Raji (cell line): ENCODE measurements around the gene CROCC2.

Experiments used
- POLR2A ChIP-seq: IDR thresholded peaks from 2 replicates; pipeline ENCODE4 v1.6.1; 2011; ENCODE audit warnings: low read depth, low read length, control low read depth; ENCODE audit not compliant: insufficient read depth

The CROCC2 gene

DNA sequence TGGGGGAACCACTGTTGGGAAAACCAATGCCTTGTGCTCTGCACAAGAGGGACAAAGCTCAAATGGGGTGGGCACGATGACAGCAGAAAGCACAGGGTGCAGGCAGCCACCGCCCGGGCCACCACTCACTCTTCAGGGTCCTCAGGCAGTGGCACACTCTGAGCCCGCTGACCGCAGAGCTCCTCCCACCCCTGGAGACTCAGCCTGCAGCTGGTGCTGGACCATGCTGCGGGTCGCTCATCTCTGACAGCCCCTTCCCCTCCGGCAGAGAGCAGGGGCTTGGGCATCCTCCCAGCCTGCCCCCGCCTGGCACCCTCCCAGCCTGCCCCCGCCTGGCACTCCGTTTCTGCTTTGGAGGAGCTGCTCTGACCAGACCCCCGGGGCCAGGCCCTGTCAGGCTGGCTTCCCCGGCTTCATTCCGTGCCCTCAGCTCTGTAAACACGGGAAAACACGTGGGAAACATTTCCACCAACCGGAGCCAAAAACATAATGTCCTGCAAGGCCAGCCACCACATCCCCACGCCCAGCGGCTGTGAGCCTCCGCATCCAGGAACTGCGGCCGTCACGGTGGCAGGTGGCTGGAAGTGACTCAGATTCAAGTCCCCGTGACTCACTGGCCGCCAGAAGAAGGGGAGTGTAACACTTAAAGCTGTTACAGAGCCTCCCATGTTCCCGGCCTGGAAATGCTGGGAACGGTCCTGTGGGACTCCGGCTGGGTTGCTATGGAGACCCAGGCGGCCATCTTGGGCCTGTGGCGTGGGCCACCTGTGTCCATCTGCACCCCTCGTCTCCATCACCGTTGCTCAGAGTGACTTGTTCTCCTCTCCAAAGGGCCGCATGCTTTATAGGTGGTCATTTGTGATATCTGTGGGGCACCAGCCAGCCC, 85.5 kb downstream of the CROCC2 start:
- no peak for TF ChIP-seq POLR2A

DNA sequence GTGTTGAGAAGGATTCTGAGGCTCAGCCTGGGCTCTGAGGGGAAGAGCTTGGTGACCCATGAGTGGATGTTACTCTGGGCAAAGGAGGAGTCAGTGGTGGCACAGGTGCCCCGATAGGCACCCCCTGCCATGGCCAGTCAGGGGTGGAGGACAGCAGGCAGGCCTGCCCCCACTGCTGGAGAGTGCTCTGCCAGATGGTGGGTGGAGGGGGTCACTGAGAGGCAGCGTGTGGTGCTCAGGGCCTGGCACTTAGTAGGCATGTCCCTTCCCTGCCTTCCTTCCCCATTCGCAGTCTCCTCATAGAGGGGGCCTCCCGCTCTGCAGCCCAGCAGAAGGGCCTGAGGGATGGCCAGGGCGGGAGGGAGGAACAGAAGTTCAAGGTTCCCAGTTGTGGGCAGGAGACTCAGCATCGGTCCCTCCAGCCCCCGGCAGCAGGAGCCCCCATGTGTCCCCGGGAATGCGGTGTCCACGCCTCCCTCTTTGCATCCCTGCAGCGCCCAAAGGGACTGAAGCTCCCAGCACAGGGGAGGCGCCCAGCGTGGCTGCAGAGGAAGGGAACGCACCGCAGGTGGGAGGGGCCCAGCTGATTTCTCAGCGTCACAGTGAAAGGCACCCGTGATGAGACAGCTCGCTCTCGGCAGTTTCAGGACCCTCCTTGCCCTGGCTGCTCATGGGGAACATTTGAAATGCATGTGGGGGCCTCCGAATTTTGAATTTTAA, 86.6 kb downstream of the CROCC2 start:
- no peak for TF ChIP-seq POLR2A

DNA sequence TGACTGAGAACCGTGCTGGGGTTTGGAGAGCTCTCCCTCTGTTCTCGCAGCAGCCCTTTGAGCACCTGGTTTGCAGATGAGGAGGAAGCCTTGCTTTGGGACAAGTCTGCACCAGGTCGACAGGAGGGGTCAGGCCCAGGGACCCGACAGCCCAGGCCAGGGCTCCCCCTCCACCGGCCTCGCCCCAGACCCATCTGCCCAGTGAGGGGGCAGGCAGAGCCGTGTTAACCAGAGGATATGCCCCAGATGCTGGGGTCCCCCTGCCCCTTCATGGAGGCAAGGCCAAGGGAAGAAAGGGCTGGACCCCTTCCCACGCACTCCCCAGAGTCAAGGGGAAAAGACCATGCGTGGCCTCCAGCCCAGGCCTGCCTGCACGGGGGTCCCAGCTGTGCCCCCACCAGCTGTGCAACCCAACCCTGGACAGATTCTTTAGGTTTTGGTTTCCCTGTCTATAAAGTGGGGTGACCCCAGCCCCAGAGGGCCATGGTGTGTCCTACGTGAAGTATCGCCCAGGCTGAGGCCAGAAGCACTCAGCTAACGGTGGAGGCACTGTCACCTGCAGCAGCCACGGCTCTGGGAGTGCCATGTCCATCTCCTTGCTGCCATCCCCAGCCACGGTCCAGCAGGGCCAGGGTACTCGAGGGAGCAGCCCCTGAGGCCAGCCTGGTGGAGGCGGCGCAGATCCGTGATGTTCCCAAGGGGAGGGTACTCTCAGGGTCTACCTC, 87.5 kb downstream of the CROCC2 start:
- no peak for TF ChIP-seq POLR2A

DNA sequence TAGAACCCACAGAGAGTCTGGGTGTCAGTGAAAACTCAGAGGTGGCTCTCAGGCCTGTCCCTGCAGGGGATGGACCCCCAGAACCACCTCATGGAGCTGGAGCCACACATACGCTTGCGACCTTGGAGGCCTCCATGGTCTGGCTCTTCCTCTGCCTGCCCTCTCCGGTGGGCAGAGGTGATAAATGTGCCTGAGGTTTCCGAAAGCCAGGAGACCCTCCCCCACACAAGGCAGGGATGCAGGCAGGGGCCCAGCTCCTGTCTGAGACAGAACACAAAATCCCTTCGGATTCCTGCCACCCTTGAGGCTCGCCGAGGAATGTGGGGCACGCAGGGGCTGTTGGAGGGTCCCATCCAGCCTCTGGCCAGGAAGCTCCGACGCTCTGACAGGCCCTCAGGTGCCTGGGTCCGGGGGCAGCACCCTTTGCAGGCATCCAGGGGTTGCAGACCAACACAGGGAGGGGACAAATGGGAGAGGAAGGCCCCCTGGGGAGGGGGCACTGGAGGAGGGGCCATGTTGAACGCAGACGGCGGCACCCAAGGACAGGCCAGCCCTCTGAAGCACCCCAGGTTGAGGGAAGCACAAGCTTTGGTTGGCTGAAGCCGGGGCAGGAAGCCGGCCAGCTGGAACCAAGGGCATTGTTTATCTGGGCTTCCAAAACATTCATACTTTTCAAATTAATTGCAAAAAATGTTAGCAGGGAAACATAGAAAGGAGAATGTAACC, 88.2 kb downstream of the CROCC2 start:
- no peak for TF ChIP-seq POLR2A

DNA sequence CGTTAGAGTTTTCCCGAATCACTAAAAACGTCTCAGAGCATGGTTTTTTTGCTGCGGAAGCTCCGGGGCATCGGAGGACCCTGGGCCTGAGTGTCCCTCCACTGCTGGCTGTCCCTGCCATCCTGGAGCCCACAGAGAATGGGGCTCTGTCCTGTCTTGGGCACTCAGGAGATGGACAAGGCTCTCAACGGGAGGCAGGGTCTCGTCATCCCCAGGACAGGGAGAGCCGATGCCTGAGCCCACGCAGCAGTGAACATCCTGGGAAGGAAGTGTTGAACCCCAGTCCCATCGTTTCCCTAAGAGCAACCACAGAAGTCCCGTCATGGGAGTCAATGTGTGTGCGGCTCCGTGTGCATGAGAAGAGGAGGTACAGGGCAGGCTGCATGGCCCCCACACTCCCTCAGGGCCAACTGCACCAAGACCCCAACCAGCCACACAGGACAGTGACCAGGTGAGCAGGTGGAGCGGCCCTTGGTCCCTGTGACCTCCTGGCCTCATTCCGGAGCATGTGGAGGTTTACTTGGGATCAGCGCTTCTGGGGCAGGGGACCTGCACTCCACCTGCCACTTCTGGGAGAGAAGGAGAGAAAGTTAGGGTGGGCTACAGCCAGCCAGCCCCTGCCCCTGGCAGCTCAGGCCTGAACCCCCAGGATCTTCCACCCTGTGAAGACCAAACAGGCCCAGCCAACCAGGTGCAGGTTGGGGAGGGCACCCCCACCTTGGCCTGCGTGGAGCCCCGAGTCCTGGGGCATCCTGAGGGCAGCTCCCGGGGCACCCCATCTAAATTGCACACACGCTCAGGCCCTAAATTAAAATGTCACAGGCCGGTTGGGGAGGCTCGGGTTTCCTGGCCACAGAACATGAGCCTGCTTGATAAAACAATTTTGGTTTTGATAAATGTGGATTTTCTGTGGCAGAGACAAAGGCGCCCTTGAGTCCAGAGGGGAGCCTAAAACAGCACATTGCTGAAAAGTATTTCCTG, 89.2 kb downstream of the CROCC2 start:
- no peak for TF ChIP-seq POLR2A

DNA sequence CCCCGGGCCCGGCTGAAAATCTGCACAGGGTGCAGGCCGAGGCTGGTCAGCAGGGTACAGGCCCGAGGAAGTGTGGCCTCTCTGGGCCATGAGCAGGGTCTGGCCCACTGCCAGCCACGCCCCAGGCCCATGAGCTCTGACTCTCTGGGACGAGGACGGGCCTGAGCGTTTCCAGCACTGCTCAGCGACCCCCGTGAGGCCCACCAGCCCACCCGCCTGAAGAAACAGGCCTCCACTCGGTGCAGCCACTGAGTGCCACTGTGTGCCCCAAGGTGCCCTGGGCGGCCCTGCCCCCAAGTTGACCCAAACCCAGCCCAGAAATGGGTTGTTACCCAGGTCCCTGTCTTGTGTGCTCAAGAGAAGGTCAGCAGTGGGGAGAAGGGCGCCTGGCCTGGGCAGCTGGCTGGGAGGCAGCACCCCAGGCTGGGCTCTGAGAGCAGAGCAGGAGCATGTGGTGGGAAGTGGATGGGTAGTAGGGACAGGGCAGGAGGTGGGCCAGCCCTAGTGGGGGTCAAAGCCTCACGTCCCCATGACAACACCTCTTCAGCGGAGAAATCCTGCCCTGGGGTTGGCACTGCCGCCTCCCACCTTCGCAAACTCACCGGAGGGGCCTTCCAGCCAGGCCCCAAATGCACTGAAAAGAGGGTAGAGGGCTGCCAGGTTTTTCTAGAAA, 90.2 kb downstream of the CROCC2 start:
- TF ChIP-seq POLR2A = no peak

DNA sequence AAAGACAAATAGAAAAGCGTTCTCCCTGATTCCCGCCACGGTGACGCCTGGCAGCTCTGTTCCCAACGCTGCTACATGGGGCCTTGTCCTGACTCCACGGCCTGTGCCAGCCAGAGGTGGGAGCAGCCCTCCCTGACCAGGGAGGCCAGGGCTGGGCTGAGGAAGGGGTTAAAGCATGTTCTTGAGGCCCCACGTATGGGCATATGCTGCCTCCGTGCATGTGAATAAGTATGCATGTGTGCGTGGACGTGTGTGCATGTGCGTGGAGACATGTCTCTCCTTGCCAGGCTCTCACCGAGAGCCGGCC, 90.7 kb downstream of the CROCC2 start:
- no peak for TF ChIP-seq POLR2A

DNA sequence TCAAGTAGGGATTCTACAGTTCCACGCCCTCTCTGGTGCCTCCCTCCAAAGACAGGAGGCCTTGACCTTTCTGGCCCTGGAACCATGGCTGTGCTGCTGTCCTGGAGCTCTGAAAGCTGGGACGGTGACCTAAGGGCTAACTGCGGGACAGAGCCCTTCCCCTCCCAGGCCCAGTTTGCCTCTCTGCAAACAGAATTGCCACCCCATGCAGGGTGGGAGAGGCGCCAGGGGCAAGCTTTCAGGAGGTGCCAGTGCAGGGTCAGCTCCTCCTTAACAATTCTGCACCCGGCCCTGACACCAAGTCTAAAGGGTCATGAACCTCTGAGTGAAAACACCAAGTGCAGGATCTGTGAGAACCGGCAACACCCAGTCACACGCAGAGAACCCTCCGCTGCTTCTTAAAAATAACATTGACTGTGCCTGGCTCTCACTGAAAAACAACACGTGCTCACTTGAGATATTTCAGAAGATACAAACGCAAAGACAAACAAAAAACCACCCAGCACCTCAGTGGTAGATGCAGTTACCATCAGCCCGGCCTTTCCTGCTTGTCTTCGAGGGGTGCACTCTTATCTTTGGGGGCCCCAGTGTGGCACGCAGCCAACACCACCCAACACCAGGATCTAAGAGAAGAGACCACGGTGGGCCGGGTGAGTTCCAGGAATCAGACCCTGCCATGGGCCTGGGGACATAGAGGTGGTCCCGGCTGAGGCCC, 91.2 kb downstream of the CROCC2 start:
- TF ChIP-seq POLR2A = no peak

DNA sequence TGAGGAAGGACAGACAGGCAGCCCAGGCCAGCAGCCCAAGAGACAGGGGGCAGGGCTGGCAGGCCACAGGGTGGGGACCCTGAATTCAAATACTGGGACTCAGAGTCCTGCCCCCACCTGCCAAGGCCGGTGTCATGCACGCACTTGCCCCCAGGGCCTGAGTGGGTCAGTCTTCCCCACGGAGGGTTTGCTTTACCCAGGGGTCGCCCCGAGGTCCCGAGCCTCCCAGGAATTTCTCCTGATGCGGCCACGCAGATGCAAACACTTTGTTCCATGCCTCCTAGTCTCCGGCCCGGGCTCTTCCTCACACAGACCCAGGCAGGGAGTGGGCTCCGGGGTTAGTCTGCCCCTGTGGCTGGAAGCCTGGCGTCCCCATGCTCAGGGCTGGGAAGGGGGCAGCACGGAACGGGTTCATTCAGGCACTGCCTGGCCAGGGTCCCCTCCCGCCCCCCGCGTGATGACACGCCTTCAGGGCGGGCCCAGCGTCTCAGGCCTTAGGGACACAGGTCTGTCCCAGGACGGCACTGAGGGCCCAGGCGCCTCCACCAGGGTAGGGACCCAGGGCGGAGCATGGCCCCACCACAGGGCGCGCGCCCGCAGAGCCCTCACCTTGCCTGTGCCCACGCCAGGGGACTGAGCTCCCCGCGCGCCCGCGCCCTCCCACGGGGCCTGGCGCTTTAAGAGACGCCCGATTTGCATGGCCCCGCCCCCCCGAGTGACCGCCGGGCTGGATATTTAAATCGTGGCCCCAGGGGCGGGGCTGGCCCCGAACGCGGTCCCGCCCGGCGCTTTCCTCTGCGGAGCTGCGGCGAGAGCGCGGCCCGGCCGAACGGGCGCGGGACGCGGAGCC, 91.9 kb downstream of the CROCC2 start, which contains the start of gene SNED1:
TSS of gene SNED1 (plus strand) at position 763 of the 850 bp plus-strand sequence. CDS start 220 bp downstream, outside the sequence.
- no peak for TF ChIP-seq POLR2A

DNA sequence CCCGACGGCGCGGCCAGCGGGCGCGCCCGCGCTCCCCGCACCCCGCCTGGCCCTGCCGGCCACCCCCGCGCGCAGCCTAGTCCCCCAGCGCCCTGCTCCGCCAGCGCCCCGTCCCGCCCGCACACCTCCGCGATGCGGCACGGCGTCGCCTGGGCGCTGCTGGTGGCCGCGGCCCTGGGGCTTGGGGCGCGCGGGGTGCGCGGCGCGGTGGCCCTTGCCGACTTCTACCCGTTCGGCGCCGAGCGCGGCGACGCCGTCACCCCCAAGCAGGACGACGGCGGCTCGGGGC, 92.5 kb downstream of the CROCC2 start:
- no peak for TF ChIP-seq POLR2A

DNA sequence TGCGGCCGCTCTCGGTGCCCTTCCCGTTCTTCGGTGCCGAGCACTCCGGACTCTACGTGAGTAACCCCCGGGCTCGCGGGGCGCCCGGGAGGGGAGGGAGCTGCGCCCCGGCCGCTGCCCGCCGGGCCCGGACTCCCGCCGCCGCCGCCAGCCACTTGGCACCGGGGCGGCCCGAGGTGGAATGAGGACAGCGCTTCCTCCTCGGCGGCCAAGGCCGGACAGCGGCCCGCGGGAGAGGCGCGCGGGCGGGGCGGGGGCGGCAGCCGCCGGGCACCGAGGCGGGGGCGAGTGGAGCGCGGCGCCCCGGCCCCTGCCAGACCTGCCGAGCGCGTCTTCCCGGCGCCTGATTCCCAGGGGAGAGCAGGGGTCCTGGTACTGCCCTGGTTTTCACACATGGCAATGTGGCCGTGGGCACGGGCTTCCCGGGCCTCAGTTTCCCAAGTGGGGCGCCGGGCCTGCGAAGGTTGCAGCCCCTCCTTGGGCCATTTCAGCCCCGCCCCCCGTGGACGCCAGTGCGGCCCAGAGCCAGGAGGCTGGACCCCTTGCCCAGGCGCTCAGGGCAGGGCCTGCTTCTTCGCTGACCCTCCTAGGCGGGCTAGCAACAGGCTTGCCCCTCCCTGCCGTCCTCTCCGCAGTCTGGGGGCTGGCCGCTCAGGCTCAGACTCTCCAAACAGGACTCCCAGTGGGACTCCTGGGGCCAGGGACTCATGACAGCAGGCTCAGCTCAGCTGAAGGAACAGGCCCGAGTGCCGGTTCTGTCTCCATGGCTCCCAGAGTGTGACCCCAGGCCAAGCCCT, 93.1 kb downstream of the CROCC2 start:
- no peak for TF ChIP-seq POLR2A

DNA sequence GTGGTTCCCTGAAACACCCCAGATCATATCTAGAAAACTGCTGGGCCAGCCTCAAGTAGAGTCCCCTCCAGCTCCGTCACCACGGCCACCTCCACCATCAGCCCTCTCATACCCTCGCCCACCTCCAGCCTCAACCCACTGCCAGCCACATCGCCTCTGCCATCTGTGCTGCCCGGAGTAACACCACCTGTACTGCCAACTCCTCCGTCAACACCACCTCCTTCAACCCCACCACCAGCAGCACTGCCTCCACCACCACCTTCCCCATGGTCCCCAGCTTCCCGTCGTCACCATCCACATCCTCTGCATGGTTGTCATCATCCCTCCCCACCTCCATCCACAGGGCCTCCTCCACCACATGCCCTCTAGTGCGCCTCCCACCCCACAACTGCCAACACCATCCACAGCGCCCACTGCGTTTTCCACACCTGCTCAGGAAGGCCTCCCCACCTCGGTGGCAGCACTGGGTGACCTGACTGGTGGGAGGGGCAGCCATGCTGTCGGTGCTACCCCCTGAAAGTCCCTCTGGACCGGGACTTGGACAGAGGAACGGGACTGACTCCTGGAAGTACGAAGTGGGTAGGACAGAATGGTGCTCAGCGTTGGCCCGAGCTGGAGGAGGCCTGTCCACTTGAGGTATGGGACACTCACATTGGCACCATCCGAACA, 93.9 kb downstream of the CROCC2 start:
- TF ChIP-seq POLR2A = no peak
